Stimulated activated CD8-positive, alpha-beta memory T cell treated with anti-CD3 and anti-CD28 coated beads, Interleukin-7, amount 100 ng/mL, for 1 hour (primary cell): ENCODE data around the gene DISP3.

Experiments used
- DNase-seq, 2 donors: peaks; one replicate each; pipeline ENCODE4 v3.0.0-alpha.2; 2020; ENCODE audit warnings: low read depth in 2 of 2

The DISP3 gene

GRCh38 chr1:11528611-11529261, 49.8 kb downstream of the DISP3 start:
- DNase-seq = no peak

GRCh38 chr1:11529330-11529729, 50.4 kb downstream of the DISP3 start:
- DNase-seq = no peak

- no peak for DNase-seq
These were observed 51.1 kb downstream of the DISP3 start for GRCh38 chr1:11529763-11530730.

GRCh38 chr1:11530731-11531311, 51.9 kb downstream of the DISP3 start:
- no peak for DNase-seq

- DNase-seq = no peak
These were observed 52.4 kb downstream of the DISP3 start for GRCh38 chr1:11531314-11531870.

- DNase-seq = no peak
These were observed 53.0 kb downstream of the DISP3 start for GRCh38 chr1:11531943-11532342.

GRCh38 chr1:11533790-11534787, 55.1 kb downstream of the DISP3 start:
- DNase-seq = no peak

- no peak for DNase-seq
These were observed 55.9 kb downstream of the DISP3 start for GRCh38 chr1:11534846-11535245.

- no peak for DNase-seq
These were observed 56.4 kb downstream of the DISP3 start for GRCh38 chr1:11535316-11535715.

GRCh38 chr1:11535761-11536572, 57.0 kb downstream of the DISP3 start:
- DNase-seq = no peak

GRCh38 chr1:11536573-11537379, 57.8 kb downstream of the DISP3 start:
- no peak for DNase-seq

GRCh38 chr1:11537380-11537764, 58.4 kb downstream of the DISP3 start:
- DNase-seq = no peak

GRCh38 chr1:11537854-11538591, 59.1 kb downstream of the DISP3 start:
- no peak for DNase-seq

- DNase-seq = no peak
These were observed 59.9 kb downstream of the DISP3 start for GRCh38 chr1:11538886-11539285.

GRCh38 chr1:11539850-11540772, 61.2 kb downstream of the DISP3 start:
- no peak for DNase-seq

GRCh38 chr1:11540773-11541160, 61.8 kb downstream of the DISP3 start:
- no peak for DNase-seq

GRCh38 chr1:11541236-11541635, 62.3 kb downstream of the DISP3 start:
- no peak for DNase-seq

- DNase-seq = no peak
These were observed 63.0 kb downstream of the DISP3 start for GRCh38 chr1:11541956-11542355.
